ENCODE results near the gene CCNDBP1.
"Not testable (repeated sequence)": the region's sequence is repeated elsewhere in the genome, so short reads cannot be mapped to it uniquely, and the experiment has no call there.

Gene CCNDBP1

DNA sequence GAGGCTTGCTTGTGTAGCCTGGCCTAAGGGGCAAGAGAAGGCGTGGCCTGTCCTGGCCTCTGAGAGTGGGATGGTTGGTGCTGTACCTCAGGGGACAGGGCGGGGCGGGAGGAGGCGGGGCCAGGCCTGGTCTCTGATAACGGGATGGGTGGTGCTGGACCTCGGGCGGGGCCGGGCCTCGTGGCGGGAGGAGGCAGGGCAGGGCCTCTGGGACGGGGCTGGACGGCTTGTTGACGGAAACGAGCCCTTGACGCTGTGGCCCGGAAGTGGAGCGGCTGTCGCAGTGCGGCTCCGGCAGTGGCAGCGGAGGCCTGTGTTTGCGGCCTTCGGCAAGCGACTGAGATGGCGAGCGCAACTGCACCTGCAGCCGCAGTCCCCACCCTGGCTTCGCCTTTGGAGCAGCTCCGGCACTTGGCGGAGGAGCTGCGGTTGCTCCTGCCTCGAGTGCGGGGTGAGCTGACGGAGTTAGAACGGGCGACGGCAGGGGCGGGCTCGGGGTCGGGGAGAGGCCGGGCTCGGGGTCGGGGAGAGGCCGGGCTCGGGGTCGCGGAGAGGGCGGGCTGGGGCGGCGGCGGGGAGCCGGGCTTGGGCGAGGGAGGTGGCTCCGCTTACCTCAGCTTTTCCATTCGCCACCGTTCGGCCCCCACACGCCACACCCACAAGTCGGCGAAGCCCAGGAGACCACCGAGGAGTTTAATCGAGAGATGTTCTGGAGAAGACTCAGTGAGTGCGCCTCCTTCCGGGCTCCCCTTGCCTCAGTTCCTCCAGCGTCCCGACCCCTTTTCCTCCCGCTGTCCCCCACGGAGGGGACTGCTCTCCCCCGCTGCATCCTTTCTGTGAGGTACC lies at the start of gene CCNDBP1:
TSS of gene CCNDBP1 (plus strand) at position 247 of the 846 bp plus-strand sequence. CDS start at position 343, 96 bp downstream.
- DNase-seq = peak; percentile 84

DNA sequence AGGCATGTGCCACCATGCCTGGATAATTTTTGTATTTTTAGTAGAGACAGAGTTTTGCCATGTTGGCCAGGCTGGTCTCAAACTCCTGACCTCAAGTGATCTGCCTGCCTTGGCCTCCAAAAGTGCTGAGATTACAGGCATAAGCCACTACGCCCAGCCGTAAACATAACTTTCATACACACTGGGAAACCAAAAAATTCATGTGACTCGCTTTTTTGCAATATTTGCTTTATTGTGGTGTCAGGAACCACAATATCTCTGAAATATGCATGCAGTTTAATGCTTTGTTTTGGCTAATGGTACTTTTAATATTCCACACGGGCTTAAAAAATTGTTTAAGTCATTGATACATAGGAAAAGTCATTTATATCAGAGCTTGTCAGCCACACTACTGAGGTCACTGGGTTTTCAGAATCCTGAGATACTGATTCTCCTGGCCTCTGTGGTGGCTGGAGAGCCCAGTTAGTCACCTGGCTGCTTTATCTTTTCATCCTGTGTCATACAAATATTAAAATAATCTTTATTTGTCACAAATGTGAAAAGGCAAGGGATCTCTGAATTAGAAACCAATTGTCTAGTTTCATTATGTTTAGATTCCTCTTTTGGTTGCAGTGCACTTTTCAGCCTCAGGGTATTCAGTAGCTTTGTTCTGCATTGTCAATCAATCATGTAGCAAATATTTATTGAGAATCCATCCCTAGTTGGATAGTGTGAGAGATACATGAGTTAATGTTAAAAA lies 41.8 kb upstream of the CCNDBP1 start:
- no peak for DNase-seq

DNA sequence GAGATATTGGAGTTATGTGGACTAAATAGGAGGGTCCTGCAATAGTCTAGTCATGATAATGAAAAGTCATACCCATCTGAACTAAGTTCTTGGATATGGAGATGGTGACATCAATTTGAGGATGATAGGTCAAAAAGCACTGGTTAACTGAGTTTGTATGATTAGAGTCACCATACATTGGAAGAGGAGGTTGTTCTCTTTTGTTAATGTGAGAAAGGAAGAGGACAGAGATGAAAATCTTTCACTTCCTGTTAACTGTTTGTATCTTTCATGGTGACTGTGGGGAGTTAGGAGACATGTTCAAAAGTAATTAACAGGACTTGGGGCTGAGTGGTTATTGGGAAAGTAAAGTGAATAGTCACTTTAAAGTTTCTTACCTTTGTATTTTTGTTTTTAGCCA lies 40.7 kb upstream of the CCNDBP1 start:
- DNase-seq = no peak

DNA sequence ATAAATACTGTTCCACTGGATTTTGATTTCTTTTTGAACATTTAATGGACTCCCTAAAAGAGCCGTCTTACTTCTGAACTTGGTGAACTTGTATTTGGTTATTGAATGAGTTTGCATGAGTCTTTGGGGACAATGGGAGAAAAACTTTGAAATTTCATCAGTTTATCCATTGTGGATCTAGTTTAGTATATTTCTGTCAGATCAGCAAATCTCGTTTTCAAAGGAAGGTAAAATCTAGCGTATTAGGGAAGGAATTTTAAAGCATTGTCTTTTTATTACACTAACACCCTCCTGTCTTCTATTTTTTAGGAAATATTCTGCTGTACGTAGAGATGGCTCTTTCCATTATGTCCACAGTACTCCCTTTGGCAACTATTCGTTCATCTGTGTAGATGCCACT lies 39.0 kb upstream of the CCNDBP1 start:
- DNase-seq = no peak

- no peak for DNase-seq
These were observed 34.8 kb upstream of the CCNDBP1 start for GRCh38 chr15:43150191-43150929.

DNA sequence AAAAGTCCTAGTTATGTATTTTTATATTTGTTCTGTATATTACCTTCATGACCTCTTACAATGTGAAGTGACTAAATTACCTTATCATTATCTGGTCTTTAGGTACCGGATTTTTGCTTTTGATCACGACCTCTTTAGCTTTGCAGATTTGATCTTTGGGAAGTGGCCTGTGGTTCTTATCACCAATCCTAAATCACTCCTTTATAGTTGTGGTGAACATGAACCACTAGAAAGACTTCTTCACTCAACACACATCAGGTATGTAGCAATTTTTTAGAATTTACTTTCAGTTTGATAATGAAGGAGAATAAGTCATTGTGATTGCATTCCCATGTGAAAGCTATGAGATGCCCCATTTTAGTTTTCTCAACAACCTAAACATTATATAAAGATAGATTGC lies 33.5 kb upstream of the CCNDBP1 start:
- no peak for DNase-seq

GRCh38 chr15:43153269-43153668 lies 31.9 kb upstream of the CCNDBP1 start:
- no peak for DNase-seq

- no peak for DNase-seq
These were observed 19.3 kb upstream of the CCNDBP1 start for GRCh38 chr15:43165801-43166325.

GRCh38 chr15:43167261-43167660 lies 17.9 kb upstream of the CCNDBP1 start:
- not testable (repeated sequence) for DNase-seq

DNA sequence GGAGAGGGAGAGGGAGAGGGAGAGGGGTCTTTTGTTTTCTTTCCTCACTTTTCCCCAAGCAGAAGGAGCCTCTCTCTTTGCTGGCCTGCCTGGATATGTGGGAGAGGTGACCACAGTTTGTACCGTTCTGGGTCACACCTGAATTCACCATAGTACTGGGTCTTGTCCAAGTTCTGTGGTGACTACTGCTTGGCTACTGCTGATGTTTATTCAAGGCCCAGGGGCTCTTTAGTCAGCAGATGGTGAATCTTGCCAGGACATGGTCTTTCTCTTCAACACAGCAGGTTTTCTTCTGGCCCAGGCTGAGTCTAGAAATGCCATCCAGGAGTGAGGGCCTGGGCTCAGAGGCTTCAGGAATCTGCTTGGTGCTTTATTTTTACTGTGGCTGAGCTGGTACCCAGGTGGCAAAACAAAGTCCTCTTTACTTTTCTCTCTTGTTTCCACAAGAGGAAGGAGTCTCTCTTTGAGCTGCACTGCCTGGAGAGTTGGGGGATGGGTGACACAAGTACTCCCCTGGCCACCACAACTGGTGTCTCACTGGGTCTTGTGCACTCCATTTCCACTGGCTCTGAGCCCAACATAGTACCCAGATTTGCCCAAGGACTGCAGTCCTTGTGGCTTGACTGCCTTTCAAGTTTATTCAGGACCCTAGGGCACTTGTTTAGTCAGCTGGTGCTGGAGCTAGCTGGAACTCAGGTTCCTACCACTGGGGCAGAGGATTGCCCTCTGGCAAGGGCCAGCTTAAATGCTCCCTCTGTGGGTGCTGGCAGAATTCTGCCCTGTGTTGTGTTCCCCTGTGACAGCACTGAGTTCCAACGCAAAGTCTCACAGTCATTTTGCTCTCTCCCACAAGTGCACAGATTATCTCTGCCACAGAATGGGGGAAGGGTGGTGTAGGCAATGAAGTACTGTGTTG lies 16.8 kb upstream of the CCNDBP1 start:
- DNase-seq = no peak

- no peak for DNase-seq
These were observed 15.3 kb upstream of the CCNDBP1 start for GRCh38 chr15:43169888-43170287.

DNA sequence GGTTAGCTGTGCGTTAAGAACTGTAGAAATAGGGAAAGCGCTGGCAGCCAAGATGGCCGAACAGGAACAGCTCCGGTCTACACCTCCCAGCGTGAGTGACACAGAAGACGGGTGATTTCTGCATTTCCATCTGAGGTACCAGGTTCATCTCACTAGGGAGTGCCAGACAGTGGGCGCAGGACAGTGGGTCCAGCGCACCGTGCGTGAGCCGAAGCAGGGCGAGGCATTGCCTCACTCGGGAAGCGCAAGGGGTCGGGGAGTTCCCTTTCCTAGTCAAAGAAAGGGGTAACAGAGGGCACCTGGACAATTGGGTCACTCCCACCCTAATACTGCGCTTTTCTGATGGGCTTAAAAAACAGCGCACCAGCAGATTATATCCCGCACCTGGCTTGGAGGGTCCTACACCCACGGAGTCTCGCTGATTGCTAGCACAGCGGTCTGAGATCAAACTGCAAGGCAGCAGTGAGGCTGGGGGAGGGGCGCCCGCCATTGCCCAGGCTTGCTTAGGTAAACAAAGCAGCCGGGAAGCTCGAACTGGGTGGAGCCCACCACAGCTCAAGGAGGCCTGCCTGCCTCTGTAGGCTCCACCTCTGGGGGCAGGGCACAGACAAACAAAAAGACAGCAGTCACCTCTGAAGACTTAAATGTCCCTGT lies 9.4 kb upstream of the CCNDBP1 start:
- DNase-seq = not testable (repeated sequence)

GRCh38 chr15:43177147-43177546 lies 8.1 kb upstream of the CCNDBP1 start:
- not testable (repeated sequence) for DNase-seq

GRCh38 chr15:43183270-43183669 lies 1.9 kb upstream of the CCNDBP1 start:
- no peak for DNase-seq

DNA sequence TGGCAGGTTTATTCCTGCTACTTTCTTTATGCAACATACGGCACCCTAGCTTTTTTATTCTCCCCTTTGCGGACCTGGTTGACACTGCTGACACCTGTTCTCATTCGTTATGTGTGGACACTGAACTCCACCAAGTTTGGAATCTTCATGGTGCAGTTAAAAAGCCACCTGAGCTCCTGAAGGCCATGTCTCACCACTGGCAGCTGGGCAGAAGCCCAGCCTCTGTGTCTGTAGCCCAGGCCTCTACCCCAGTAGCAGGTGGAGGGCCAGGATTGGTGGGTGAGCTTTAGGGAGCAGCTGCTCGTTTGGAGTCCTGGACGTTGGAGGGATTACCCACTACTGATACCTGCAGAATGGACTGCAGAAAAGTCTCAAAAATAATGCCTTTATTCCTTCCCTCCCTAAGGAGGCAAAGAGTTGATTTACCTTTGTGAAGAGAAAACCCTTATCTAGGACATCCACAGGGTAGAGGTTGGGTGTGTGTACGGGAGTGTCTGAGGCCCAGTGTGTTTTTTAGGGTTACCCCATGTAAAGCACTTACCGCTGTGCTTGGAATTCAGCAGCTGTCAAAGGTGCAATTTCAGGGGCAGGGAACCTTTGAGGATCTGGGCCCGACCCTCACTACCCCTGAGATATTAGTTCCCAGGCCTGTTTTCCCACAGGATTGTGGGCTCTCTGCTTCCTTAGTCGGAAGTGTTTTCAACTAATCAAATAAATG lies 637 bp upstream of the CCNDBP1 start:
- no peak for DNase-seq

- DNase-seq = no peak
These were observed 775 bp downstream of the CCNDBP1 start for GRCh38 chr15:43186003-43186353.

GRCh38 chr15:43187544-43188155 lies 2.4 kb downstream of the CCNDBP1 start:
- DNase-seq = no peak

- DNase-seq = no peak
These were observed 4.1 kb downstream of the CCNDBP1 start for GRCh38 chr15:43189296-43189695.

- no peak for DNase-seq
These were observed 5.0 kb downstream of the CCNDBP1 start for GRCh38 chr15:43190178-43190577.

DNA sequence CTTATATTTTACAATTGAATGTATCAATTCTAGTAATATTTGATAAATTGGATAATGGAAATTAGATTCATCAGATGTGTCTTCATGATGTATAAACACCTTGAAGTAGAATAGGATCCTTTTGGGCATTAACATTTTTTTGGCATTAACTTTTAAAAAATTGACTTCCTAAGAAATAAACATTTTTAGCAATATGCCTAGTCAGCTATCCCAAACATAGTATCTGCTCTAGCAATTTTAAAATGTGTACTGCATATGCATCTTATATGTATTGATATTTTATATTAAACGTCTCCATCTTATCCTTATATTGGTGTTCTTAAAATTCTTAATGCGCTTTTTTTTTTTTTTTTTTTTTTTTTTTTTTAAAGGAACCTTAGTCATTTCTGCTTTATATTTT lies 8.5 kb downstream of the CCNDBP1 start:
- DNase-seq = no peak

Data from stimulated activated CD4-positive, alpha-beta T cell treated with anti-CD3 and anti-CD28 coated beads, Interleukin-12 subunit alpha, Interleukin-12 subunit beta, amount 100 ng/mL, for 4 hours (primary cell).